Right lobe of liver (tissue), 4 donors: Measurements from ENCODE around the gene CSTF1.

Source experiments
- POLR2A ChIP-seq: fragments of 450-650 bp; IDR thresholded peaks from one replicate; pipeline ENCODE4 v1.6.1; 2017; ENCODE audit warnings: antibody characterized with exemption, mild to moderate bottlenecking
- TF ChIP-seq, protein P1 (sequence below), 4 donors: fragments of 200-600 bp in 3 of 4; fragments of 450-650 bp in 1 of 4; IDR thresholded peaks; one replicate each; pipeline versions ENCODE4 v1.5.1 to v1.8.0; 2016 to 2022; ENCODE audit warnings: antibody characterized with exemption in 4 of 4, mild to moderate bottlenecking in 2 of 4
- donor health status: DM: no; HTN: no; CAD: no.
- donor health status: DM: no; HTN: no; CAD: no.
- donor health status: DM: no; HTN: yes; CAD: no.

DNA sequence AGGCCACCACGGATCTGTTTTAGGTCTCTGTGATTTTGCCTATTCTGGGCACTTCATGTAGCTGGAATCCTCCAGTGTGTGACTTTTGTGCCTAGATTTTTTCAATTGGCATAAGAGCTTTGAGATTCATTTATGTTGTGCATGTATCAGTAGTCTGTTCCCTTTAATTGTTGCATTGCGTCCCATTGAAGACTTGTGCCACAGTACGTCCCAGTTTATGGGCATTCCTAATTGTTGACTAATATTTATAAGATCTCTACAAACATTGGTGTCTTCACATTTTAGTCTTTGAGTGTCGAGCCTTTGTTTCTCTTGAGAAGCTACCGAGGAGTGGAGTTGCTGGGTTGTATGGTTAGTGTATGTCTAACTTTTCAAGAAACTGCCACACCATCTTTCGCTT lies 34.4 kb upstream of the CSTF1 start:
- TF ChIP-seq POLR2A, result no peak
- TF ChIP-seq, protein P1, sequence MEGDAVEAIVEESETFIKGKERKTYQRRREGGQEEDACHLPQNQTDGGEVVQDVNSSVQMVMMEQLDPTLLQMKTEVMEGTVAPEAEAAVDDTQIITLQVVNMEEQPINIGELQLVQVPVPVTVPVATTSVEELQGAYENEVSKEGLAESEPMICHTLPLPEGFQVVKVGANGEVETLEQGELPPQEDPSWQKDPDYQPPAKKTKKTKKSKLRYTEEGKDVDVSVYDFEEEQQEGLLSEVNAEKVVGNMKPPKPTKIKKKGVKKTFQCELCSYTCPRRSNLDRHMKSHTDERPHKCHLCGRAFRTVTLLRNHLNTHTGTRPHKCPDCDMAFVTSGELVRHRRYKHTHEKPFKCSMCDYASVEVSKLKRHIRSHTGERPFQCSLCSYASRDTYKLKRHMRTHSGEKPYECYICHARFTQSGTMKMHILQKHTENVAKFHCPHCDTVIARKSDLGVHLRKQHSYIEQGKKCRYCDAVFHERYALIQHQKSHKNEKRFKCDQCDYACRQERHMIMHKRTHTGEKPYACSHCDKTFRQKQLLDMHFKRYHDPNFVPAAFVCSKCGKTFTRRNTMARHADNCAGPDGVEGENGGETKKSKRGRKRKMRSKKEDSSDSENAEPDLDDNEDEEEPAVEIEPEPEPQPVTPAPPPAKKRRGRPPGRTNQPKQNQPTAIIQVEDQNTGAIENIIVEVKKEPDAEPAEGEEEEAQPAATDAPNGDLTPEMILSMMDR (IDR thresholded peaks at IDR 0.05), result no peak
